HG02852 (cell line): ENCODE results near the gene MRGPRG.
"Not testable (repeated sequence)": the region's sequence is repeated elsewhere in the genome, so short reads cannot be mapped to it uniquely, and the experiment has no call there.

Source experiments
- ATAC-seq: cut with Tn5 transposase; IDR thresholded peaks from one replicate; pipeline ENCODE4 v1.9.1; 2021; ENCODE audit warnings: mild to moderate bottlenecking, moderate library complexity; ENCODE audit not compliant: unreplicated experiment

Gene MRGPRG

DNA sequence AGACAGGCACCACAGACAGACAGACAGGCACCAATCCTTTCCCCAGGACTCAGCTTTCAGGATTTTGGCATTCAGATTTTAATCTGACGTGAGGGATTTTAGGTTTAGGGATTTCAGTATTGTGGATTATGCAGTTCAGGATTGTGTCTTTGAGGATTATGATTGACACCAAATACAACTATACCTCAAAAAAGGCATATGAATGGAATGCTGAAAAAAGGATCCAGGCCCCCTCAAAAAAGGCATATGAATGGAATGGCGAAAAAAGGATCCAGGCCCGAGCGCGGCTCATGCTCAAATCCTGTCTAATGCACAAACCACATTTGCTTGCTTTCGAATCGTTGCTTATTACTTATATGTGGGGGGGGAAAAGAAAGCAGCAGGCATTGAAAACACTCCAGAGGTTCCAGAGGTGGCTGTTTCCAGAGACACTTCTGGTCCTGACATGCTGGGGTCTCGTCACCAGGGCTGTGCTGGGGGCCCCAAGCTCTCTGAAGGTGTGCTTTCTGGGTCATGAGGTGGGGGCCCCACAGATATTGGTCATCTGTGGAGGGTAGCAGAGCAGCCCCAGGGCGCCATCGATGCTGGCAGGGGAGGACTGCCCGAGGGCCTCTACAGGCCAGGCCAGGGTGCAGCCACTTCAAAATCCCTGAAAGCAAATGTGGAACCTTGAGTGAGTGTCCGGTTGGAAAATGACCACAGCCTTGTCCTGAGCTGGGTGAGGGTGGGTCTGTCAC is 36.7 kb downstream of the MRGPRG start:
- ATAC-seq = no peak

DNA sequence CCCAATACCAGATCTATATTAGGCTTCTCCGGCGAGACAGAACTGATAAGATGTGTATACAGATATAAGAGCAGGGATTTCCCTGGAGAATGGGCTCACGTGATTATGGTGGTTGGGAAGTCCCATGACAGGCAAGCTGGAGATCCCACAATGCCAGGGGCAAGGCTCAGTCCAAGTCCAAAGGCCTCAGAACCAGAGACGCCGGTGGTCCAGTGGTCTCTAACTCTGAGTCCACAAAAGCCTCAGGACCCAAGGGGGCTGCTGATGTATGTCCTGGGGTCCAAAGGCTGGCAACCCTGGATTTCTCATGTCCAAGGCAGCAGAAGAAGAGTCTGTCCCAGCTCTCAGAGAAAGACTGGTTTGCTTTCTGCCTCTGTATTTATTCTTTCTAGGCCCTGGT is 37.7 kb downstream of the MRGPRG start:
- no peak for ATAC-seq

DNA sequence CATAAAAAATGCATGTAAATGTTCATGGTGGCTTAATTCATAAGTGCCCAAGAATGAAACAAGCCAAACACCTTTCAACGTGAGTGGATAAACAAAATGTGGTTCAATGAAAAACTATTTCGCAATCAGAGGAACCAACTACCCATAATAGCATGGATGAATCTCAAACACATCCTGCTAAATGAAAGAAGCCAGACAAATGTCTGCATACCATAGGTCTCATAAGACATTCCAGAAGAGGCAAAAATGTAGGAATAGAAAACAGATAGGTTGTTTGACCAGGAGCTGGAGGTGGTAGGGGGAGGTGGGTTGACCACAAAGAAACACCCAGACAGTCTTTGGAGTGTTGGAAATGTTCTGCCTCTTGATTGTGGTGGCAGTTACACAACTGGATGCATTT is 40.3 kb downstream of the MRGPRG start:
- ATAC-seq = no peak

DNA sequence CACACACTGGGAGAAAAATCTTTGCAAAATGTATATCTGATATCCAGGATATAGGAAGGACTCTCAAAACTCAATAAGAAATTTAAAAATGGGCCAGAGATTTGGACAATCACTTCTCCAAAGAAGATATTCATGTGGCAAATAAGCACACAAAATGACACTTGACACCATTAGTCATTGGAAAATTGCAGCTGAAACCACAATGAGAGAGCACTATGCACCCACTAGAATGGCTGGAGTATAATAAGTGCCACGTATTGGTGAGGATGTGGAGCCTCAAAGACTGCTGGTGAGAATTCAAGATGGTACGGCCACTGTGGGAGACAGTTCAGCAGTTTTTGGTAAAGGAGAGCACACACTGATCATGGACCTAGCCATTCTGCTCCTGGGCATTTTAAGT is 40.7 kb downstream of the MRGPRG start:
- ATAC-seq = no peak

DNA sequence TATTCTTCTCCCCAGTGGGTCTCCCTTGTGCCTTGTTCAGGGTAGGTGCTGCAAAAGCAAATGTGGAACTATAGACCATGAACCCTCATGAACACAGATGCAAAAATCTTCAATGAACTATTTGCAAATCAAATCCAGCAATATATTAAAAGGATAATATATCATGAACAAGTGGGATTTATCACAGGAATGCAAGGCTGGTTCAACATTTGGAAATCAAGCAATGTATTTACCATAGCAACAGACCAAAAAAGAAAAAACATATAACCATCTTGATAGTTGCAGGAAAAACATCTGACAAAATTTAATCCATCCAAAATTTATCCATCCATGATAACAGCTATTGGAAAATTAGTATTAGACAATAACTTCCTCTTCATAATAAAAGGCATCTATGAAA is 42.1 kb downstream of the MRGPRG start:
- ATAC-seq = no peak

DNA sequence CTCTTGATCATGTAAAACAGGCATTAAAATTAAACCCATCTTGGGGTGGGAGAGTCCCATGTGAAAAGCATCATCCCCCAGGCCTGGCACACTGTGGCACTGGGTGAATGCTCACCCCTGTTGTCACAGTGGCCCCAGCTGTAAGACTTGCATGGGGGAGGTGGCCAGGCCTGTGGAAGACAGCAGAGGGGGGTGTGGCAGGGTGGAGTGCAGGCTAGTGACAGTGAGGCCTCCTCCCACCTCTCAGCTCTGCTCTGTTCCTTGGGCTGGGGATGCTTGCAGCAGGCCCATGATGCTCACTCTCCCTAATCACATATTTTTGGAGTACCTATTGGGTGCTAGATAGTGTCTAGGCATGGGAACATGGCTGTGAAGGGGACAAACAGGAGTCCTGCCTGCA is 43.4 kb downstream of the MRGPRG start:
- ATAC-seq = no peak

DNA sequence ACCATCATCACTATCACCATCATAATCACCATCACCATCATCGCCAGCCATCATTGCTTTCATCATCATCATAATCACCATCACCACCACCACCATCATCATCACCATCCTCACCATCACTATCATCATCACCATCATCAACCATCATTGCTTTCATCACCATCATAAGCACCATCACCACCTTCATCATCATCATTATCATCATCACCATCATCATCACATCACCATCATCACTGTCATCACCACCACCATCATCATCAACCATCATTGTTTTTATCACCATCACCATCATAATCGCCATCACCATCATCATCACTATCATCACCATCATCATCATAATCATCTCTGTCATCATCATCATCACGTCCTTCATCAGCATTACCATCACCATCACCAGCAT is 44.2 kb downstream of the MRGPRG start:
- no peak for ATAC-seq

DNA sequence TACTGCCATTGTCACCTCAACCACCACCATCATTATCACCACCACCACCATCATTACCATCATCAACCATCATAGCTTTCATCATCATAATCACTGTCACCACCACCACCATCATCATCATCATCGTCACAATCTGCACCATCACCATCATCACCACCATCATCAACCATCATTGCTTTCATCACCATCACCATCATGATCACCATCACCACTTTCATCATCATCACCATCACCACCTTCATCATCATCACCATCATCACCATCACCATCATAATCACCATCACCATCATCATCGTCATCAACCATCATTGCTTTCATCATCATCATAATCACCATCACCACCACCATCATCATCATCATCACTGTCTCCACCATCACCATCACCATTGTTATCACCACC is 44.8 kb downstream of the MRGPRG start:
- no peak for ATAC-seq

DNA sequence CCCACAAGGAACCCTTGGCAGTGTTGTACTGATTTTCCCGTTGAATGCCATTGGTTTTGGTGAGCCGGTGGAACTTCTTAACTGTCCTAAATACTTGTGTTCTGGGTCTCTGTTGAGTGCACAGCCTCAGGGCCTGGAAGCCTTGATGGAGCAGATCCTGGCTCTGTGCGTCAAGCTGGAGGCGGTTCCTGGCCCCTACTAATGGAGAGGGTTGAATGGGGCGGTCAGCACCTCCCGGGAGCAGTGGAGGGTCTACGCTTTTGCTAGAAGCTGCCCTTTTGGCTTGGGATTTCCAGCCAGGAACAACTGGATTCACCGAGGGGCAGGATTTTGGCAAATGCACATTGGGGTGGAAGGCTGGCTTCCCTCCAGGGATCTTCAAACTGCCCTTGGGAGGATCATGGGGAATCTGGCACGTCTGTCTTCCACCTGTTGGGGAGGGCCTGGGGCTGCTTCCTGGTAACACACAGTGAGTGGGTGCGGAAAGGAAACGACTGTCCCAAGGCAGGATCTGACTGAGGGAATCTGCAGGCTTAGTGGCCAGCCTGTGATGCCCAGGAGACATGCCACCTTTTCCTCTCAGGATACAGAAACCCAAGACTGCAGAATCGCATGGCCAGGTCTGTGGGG is 46.6 kb downstream of the MRGPRG start:
- ATAC-seq = no peak

DNA sequence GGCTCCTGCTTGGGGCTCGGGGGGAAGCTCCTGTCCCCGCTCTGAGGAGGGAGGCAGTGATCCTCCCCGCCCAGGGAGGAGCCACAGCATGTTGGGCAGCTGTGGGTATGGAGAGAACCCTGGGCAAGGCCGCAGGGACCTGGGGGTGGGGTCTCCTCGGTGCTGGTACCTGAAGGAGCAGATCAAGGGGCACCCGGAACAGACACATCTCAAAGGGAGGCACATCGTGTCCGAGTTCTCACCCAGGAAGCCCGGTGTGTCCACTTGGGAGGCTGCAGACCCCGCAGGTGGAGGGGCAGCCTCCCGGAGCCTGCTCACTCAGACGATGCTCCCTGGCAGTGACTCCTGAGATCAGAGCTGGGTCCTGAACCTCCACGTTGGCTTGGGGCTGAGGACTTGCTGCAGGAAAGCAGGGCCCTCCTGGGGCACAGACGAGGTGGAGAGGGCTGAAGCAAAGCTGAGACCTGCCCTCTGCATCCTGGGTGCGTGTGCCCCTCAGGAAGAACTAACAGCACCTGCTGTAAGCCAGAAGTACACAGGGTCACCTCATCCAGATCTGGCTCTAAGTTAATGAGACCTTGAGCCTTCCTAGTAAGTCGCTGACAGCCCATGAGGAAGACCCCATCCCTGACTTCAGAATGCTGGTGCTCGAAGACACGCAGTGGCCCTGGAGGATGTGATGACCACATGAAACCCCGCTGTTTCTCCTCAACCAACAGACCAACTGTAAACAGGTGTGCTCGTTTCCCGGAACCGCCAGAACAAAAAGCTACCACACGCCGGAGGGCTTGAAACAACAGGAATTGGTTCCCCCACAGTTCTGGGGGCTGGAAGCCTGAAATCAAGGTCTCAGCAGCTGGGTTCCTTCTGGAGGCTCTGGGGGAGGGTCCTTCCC is 47.6 kb downstream of the MRGPRG start:
- no peak for ATAC-seq

DNA sequence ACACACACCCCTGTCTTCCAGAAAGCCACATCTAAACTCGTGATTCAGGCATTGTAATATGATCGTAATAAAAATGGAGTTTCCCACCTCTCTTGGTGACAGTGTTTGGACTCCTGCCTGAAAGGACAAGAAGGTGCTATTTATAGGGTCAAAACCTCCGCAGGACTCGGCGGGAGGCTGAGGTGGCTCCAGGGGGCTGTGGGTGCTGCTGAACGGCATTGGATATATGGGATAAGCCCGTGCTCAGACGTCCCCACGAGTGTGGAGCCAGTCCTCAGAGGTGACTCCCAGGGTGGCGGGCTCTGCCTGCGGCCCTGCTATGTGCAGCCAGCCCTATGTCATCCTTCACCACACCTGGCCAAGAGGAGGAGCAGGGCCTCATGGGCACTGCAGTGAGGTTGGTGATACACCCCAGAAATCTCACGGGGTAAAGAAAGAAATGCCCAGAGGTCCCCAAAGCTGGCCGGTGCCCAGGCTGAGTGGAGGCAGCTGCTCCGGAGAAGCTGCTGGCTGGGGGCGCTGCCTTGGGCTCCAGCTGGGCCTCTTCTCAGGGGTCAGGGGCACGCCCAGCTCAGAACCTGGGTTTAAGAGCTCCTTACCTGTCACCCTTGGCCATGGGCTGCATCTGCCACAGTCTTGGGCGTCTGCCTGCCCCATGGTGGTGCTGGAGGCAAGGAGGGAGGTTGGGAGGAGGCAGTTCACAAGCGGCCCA is 48.4 kb downstream of the MRGPRG start:
- ATAC-seq = no peak

DNA sequence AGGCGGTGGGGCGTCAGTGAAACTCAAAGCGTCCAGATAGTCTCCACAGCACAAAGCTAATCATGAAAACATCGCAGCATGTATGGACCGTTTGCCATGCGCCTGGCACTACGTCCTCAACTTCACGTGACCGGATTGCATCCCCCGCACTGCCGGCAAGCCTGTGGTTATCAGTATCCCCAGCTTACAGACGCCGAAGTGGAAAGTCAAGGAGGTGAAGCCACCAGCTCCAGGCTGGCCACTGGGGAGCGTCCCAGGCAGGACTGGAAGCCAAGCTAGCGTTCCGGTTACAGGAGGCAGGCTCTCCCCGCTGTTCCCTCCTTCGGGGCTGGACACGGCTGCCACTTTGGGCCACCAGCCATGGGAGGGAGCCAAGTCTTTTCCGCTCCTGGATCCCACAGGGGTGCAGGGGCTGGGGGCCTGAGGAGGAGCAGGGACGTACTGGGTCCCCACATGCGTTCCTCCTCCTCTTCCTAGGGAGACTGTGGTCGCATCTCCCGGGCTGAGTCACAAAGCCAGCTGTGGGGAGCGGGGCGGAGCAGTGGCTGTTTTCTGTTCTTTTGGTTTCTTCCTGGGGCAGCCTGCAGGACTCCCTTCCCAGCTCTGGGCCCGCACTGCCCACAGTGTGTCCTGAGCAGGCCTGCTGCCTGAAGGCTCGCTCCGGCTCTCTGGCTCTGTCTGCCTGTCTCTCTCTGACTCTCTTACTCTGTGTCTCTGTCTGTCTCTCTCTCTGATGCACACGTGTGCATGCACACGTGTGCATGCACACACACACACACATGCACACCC is 49.2 kb downstream of the MRGPRG start:
- no peak for ATAC-seq

DNA sequence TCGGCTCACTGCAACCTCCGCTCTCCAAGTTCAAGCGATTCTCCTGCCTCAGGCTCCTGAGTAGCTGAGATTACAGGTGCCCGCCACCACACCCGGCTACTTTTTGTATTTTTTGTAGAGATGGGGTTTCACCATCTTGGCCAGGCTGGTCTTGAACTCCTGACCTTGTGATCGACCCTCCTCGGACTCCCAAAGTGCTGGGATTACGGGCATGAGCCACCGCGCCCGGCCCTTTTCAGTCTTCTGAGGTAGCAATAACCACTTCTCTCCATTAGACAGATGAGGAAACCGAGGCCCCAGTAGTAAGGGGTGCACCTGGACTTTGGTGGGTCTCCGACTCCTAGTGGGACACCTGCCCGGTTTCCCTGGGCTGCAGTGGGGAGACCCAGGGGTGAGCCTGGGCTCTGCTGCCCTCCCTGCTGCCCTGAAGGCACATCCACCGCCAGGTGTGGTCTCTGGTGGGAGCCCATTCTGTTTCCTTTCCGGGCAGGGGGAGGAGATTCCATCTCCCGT is 49.8 kb downstream of the MRGPRG start:
- ATAC-seq = not testable (repeated sequence)
